HG02870 (cell line): ENCODE results near the gene TCAP.

ENCODE experiments used
- ATAC-seq: cut with Tn5 transposase; IDR thresholded peaks from one replicate; pipeline ENCODE4 v1.9.1; 2021; ENCODE audit warnings: mild to moderate bottlenecking, moderate library complexity; ENCODE audit not compliant: unreplicated experiment

Gene TCAP

DNA sequence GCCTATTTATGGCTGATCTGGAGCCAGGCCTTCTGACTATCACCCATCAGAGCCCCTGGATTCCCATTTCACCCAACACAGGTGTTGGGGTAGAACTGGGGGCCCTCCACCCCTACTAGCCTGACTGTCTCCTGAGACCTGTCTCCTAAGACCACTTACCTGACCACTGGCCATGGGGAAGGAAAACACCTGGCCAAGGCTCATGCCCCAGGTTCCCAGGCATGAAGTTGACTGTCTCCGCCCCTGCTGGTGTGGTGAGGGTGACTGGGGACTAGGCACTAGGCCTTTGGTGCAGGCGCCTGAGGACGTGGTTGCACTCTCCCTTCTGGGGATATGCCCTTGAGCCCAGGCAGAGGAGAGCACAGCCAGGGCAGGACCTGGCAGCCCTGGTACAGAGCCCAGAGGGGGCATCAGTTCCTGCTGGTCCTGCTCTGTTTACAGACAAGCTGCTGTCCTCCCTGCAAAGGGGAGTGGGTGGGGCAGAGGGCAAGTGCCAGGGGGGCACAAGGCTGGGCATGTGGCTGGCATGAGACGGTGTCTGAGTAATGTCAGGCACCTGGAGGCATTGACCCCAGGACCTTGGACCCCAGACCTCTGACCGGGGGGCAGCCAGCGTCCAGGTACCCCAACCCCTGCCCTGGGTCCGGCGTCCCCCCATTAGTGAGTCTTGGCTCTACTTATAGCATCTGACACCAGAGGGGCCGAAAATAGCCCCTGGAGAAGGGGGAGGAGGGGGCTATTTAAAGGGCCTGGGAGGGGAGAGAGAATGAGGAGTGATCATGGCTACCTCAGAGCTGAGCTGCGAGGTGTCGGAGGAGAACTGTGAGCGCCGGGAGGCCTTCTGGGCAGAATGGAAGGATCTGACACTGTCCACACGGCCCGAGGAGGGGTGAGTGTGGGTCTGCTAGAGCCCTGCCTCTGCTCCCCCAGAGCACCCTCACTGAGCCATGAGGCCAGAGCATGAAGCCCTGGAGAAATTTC, at the start of gene TCAP:
TCAP (plus strand) TSS at position 769 of the 981 bp plus-strand sequence; CDS start at position 780, 11 bp downstream.
- no peak for ATAC-seq

- ATAC-seq = no peak
These were observed 49.7 kb upstream of the TCAP start for GRCh38 chr17:39615434-39615833.

DNA sequence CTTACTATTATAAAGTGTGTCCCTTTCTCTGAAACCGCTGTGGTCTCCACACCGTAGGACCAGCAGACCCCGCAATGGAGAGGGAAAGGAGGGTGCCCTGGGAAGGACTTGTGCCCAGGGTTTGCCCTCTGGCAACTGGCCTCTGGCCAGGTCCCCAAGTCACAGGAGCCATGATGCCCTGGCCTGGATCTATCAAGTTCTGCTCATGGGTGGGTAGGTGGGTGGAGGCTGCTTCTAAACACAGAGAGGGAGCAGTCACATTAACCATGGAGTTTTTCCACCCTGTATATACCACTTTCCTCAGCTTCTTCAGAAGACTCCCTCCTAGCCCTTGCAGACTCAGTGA, 48.1 kb upstream of the TCAP start:
- ATAC-seq = no peak

- ATAC-seq = no peak
These were observed 47.5 kb upstream of the TCAP start for GRCh38 chr17:39617446-39618245.

DNA sequence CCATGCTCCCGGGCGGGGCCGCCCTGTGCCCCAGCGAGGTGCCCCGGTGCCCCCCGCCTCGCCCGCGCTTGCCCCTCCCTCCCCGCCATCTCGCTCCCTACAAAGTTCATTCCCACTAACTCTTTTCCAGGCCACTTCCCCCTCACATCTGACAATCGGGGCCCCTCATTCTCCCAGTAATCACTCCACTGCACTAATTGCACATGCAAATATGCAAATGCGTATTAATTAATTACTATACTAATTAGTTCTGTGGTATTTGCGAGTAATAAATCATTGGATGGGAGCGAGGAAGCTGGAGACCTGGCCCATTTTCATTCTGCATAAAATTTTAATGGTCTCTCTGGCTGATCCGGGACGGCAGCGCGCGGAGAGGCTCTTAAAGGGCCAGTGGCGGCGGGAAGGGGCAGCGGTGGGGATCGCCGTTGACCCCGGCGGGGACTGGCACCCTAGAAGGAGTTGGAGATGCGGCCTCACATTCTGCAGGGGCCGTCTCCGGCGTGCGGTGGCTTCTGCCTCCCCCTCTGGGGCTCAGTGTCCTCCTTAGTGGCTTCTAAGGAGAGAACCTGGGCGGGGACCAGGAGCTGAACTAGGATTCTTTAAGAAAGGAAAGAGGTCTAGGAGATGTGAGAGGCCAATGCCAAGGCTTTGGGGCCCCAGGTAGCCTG, 46.8 kb upstream of the TCAP start:
- ATAC-seq = no peak

- no peak for ATAC-seq
These were observed 46.0 kb upstream of the TCAP start for GRCh38 chr17:39618956-39619785.

- no peak for ATAC-seq
These were observed 45.4 kb upstream of the TCAP start for GRCh38 chr17:39619786-39620101.

GRCh38 chr17:39621523-39622379, 43.4 kb upstream of the TCAP start:
- peak; percentile 56 for ATAC-seq

DNA sequence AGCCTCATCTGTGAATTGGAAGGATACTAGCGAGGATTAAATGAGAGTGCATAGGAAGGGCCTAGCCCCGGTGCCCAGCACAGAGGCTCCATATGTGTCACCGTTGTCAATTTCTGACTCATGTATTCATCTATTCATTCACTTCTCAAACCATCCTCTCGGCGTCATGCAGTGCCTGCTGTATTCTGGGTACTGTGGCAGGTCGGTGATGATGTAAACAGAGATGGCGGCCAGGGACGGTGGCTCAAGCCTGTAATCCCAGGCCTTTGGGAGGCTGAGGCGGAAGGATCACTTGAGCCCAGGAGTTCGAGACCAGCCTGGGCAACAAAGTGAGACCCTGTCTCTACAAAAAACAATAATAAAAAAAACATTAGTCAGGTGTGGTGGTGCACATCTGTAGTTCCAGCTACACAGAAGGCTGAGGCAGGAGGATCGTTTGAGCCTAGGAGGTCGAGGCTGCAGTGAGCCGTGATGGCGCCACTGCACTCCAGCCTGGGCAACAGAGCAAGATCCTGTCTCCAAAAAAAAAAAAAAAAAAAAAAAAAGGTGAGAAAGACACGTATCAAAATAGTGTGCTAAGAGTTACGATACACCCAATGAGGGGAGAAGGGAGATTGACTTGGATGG, 42.7 kb upstream of the TCAP start:
- peak; percentile 29 for ATAC-seq

DNA sequence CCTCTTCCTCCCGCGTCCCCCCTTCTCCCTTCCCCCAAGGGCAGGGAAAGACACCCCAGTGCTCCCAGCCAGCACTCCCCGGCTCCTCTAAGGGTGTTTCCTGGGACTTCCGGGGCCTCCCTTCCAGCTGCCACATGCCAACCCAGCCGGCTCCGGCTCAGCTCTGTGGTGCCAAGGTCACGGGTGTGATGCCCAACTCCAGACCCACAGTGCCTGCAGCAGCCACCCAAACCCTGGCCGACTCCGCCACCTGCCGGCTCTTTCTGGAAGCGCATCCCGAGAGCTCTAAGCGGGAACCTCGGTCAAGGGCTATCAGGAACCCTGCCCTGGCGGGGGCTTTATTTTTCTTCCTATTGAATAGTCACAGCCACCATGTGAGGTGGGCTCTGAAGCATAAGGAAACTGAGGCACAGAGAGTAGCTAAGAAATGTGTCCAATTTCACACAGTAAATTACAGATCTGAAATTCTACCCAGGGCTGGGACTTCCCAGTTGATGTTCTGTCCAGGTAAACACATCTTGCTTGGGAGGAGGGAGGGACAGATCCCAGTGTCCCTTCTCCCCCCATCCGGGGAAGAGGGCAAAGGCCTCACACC, 41.7 kb upstream of the TCAP start:
- no peak for ATAC-seq

- ATAC-seq = no peak
These were observed 40.8 kb upstream of the TCAP start for GRCh38 chr17:39624313-39624712.

DNA sequence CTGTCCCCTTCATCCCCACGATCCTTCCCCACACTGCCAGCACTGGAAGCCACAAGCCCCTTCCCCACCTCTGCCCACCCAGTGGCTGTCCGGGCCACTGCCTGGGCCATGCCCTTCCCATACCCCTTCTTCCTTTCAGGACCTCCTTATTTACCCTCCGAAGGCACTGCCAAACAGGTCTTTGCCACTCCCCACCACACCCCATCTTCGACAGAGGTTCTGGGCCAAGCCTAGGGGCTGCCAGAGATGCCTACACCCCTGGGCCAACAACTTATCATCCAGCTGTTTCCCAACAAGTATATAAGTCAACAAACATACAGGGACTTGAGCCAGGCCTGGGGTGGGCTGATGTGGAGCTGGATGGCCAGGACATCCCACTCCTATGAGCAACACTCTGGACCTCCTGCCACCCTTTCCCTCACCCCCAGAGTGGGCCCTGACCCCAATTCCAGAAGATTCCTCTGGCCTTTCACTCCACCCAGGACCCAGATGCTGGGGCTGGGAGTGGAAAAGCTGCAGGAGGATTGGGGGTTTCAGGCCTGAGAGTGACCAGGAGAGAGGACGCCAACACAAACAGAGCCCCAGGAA, 39.9 kb upstream of the TCAP start:
- ATAC-seq = no peak

- ATAC-seq = no peak
These were observed 38.7 kb upstream of the TCAP start, which contains the start of gene PPP1R1B for GRCh38 chr17:39626171-39627046. TSS of gene PPP1R1B (plus strand) at chr17:39626952. CDS start at chr17:39627393, 441 bp downstream.

GRCh38 chr17:39627047-39627711, 38.0 kb upstream of the TCAP start:
- ATAC-seq = no peak

DNA sequence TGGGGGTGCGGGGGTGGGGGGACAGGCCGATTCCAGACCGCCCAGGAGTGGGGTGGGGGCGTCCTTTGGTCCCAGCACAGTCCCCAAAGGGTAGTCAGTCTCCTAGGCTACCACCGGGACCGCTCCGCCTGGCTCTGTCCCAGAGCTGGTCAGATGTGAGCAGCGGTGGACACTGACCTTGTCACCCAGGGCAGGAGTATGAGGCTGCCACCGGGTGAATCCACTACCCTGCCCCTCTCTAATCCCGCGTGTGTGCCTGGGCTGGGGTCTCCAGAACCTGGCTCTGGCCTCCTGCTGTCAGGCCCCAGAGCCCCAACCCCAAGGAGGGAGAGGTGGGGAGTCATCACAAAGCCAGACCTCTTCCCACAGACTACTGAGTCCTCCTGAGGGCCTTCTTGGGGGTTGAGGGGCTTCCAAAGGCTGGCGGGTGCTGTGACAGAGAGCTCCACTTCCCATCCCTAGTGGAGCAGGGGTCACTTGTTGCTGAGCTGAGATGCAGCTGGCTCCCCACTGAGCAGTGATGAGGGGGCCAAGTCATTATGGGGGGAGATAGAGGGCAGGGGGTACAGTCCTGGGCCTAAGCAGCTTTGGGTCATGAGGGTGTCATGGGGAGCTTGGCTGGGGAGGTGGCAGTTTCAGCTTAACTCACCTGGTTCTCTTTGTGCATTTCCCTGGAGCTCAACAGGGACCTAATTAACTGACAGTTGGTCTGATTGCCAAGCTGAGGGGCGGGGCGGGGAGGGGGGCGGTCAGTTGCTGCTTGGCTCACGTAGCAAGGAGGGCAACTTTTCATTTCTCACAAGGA, 37.2 kb upstream of the TCAP start:
- ATAC-seq = no peak
